GM18858 (cell line): ENCODE results near the gene PCDHA8.
"Not testable (repeated sequence)": the region's sequence is repeated elsewhere in the genome, so short reads cannot be mapped to it uniquely, and the experiment has no call there.

Experiments used
- ATAC-seq: cut with Tn5 transposase; IDR thresholded peaks from one replicate; pipeline ENCODE4 v1.9.1; 2021; ENCODE audit not compliant: unreplicated experiment

Gene PCDHA8

DNA sequence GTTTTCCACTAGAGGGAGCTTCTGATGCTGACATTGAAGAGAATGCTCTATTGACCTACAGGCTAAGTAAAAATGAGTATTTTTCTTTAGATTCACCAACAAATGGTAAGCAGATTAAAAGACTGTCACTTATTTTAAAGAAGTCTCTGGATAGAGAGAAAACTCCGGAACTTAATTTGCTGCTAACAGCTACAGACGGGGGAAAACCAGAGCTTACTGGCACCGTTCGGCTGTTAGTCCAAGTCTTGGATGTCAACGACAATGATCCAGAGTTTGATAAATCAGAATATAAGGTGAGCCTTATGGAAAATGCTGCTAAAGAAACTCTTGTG lies 28.5 kb downstream of the PCDHA8 start:
- no peak for ATAC-seq

DNA sequence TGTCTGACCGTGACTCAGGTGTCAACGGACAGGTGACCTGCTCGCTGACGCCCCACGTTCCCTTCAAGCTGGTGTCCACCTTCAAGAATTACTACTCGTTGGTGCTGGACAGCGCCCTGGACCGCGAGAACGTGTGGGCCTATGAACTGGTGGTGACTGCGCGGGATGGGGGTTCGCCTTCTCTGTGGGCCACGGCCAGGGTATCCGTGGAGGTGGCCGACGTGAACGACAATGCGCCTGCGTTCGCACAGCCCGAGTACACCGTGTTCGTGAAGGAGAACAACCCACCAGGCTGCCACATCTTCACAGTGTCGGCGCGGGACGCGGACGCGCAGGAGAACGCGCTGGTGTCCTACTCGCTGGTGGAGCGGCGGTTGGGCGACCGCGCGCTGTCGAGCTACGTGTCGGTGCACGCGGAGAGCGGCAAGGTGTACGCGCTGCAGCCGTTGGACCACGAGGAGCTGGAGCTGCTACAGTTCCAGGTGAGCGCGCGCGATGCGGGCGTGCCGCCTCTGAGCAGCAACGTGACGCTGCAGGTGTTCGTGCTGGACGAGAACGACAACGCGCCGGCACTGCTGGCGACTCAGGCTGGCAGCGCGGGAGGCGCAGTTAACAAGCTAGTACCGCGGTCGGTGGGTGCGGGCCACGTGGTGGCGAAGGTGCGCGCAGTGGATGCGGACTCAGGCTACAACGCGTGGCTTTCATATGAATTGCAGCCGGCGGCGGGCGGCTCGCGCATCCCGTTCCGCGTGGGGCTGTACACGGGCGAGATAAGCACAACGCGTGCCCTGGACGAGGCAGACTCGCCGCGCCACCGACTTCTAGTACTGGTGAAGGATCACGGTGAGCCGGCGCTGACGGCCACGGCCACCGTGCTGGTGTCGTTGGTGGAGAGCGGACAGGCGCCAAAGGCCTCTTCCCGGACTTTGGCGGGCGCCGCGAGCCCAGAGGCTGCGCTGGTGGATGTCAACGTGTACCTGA lies 29.5 kb downstream of the PCDHA8 start:
- no peak for ATAC-seq

DNA sequence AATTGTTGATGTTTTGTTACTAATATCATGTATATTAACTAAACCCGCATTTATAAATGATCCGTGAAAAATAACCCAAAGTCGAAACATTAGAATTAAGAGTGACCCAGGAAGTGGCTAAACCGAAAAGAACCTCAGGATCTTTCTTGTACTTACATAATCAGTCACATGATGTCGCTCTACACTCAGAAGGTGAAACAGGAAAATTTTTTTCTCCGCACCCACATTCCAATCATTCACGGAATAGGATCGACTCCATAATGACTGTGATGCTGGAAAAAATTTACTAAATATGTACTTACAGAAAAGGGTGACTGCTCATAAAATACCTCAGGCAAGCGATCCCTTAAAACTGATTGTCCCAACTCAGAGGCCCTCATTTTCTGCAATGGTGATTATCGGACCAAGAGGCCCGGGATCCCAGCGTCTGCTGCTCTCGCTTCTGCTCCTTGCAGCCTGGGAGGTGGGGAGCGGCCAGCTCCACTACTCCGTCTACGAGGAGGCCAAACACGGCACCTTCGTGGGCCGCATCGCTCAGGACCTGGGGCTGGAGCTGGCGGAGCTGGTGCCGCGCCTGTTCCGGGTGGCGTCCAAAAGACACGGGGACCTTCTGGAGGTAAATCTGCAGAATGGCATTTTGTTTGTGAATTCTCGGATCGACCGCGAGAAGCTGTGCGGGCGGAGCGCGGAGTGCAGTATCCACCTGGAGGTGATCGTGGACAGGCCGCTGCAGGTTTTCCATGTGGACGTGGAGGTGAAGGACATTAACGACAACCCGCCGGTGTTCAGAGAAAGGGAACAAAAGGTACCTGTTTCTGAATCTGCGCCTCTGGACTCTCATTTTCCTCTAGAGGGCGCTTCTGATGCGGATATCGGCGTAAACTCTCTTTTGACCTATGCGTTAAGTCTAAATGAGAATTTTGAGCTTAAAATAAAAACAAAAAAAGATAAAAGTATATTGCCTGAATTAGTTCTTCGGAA lies 34.4 kb downstream of the PCDHA8 start, which contains the start of gene PCDHA12:
PCDHA12 (plus strand) TSS at position 224 of the 981 bp plus-strand sequence; CDS start at position 389, 165 bp downstream.
- no peak for ATAC-seq

DNA sequence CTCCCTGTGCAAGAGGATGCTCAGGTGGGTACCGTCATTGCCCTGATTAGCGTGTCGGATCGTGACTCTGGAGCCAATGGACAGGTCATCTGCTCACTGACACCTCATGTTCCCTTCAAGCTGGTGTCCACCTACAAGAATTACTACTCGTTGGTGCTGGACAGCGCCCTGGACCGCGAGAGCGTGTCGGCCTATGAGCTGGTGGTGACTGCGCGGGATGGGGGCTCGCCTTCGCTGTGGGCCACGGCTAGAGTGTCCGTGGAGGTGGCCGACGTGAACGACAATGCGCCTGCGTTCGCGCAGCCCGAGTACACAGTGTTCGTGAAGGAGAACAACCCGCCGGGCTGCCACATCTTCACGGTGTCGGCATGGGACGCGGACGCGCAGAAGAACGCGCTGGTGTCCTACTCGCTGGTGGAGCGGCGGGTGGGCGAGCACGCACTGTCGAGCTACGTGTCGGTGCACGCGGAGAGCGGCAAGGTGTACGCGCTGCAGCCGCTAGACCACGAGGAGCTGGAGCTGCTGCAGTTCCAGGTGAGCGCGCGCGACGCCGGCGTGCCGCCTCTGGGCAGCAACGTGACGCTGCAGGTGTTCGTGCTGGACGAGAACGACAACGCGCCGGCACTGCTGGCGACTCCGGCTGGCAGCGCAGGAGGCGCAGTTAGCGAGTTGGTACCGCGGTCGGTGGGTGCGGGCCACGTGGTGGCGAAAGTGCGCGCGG lies 35.7 kb downstream of the PCDHA8 start:
- not testable (repeated sequence) for ATAC-seq

DNA sequence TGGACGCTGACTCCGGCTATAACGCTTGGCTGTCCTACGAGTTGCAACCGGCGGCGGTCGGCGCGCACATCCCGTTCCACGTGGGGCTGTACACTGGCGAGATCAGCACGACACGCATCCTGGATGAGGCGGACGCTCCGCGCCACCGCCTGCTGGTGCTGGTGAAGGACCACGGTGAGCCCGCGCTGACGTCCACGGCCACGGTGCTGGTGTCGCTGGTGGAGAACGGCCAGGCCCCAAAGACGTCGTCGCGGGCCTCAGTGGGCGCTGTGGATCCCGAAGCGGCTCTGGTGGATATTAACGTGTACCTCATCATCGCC lies 36.2 kb downstream of the PCDHA8 start:
- ATAC-seq: no peak

DNA sequence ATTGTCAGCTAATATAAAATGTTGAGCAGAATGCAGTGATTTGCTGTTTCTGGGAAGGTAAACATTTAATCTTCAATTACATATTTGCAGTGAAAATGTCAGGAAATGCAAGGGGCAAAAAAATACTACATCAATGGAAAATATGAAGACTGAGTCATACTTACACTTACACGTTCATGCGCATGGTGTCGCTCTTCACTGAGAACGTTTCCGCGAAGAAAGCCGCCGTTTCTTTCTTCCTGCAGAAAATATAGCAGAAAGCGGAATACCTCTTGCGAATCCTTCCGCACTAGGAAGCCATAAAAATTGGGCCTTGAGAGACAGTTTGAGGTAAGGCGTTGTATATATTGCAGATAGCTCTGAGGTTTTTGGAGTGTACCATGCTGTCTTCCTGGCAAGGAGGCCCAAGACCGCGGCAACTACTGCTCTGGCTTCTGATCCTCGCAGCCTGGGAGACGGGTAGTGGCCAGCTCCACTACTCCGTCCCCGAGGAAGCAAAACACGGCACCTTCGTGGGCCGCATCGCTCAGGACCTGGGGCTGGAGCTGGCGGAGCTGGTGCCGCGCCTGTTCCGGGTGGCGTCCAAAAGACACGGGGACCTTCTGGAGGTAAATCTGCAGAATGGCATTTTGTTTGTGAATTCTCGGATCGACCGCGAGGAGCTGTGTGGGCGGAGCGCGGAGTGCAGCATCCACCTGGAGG lies 41.1 kb downstream of the PCDHA8 start, which contains the start of gene PCDHA13:
PCDHA13 (plus strand) TSS at position 236 of the 702 bp plus-strand sequence; CDS start at position 381, 145 bp downstream.
- no peak for ATAC-seq

DNA sequence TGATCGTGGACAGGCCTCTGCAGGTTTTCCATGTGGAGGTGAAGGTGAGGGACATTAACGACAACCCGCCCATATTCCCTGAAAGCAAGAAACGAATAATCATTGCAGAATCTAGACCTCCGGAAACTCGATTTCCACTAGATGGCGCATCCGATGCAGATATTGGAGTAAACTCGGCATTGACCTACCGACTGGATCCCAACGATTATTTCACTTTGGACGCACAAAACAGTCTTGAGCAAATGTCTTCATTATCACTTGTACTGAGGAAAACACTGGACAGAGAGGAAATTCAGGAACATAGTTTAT lies 41.6 kb downstream of the PCDHA8 start:
- no peak for ATAC-seq

DNA sequence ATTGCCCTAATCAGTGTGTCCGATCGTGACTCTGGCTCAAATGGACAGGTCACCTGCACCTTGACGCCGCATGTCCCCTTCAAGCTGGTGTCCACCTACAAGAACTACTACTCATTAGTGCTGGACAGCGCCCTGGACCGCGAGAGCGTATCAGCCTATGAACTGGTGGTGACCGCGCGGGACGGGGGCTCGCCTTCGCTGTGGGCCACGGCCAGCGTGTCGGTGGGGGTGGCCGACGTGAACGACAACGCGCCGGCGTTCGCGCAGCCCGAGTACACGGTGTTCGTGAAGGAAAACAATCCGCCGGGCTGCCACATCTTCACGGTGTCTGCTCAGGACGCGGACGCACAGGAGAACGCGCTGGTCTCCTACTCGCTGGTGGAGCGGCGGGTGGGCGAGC lies 42.4 kb downstream of the PCDHA8 start:
- no peak for ATAC-seq

DNA sequence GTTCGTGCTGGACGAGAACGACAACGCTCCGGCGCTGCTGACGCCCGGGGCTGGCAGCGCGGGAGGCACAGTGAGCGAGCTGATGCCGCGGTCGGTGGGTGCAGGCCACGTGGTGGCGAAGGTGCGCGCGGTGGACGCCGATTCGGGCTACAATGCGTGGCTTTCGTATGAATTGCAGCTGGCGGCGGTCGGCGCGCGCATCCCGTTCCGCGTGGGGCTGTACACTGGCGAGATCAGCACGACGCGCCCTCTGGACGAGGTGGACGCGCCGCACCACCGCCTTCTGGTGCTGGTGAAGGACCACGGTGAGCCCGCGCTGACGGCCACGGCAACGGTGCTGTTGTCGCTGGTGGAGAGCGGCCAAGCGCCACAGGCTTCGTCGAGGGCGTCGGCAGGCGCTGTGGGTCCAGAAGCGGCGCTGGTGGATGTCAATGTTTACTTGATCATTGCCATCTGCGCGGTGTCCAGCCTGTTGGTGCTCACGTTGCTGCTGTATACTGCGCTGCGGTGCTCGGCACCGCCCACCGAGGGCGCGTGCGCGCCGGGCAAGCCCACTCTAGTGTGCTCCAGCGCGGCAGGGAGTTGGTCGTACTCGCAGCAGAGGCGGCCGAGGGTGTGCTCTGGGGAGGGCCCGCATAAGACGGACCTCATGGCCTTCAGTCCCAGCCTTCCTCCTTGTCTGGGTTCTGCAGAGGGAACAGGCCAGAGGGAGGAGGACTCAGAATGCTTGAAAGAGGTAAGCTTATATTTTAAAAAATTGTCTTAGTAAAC lies 43.1 kb downstream of the PCDHA8 start:
- ATAC-seq: no peak
